Measurements from ENCODE around the gene ZNF143. TPM values are rescaled to one million over a fixed set of nuclear protein-coding genes. Genes with fewer than 3 reads are reported as not detected.
"Not testable (repeated sequence)": the region's sequence is repeated elsewhere in the genome, so short reads cannot be mapped to it uniquely, and the experiment has no call there.

Gene ZNF143
- total RNA-seq, 1 donor from 2014 or later: 42.6 TPM

DNA sequence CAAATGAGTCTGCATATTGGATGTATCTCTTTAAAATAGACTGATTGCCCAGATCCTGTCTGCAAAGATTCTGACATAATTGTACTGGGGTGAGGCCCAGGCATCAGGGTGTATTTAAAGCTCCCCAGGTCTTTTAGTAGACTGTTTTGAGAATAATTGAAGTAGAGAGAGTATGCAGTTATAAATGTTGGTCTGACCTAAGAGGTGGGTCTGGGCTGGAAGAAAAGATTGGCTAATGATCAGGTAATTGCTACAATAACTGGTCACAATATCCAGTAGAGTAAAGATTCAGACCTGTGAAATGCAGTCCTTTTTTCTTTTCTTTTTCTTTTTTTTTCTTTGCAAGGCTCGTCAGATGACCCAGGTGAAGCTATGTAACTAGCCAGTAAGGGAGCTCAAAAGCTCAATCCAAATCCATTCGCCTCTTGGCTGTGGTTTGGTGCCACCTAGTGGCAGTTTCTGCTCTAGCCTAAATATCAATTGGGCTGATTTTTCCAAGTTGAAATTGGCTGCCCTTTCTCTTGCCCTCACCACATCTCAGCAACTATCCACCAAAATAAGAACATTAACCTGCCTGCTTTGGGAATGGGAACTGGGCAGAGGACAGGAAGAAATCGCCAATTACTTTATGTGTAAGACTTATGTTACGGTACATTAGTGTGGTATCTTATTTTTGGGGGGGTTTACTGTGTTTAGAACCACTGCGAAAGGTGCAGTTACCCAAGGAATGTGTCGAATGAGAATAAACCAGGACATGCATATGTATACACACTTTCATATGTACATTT lies 45.9 kb downstream of the ZNF143 start:
- peaks cover 12% of the 10 kb centered on the region for H3K36me3 Mint-ChIP-seq (ENCODE audit: insufficient read depth)
- H3K4me1 Mint-ChIP-seq (ENCODE audit: low read depth): peaks cover 35% of the 10 kb centered on the region
- H3K4me3 Mint-ChIP-seq (ENCODE audit: low read depth): no peak overlapping the region
- H3K27ac Mint-ChIP-seq: peak overlapping the region; percentile 85
- DNase-seq (ENCODE audit: low spot score, unreplicated experiment): peak; percentile 62
- no peaks in the 10 kb centered on the region for H3K27me3 Mint-ChIP-seq
- TF ChIP-seq, protein P1, sequence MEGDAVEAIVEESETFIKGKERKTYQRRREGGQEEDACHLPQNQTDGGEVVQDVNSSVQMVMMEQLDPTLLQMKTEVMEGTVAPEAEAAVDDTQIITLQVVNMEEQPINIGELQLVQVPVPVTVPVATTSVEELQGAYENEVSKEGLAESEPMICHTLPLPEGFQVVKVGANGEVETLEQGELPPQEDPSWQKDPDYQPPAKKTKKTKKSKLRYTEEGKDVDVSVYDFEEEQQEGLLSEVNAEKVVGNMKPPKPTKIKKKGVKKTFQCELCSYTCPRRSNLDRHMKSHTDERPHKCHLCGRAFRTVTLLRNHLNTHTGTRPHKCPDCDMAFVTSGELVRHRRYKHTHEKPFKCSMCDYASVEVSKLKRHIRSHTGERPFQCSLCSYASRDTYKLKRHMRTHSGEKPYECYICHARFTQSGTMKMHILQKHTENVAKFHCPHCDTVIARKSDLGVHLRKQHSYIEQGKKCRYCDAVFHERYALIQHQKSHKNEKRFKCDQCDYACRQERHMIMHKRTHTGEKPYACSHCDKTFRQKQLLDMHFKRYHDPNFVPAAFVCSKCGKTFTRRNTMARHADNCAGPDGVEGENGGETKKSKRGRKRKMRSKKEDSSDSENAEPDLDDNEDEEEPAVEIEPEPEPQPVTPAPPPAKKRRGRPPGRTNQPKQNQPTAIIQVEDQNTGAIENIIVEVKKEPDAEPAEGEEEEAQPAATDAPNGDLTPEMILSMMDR (IDR thresholded peaks at IDR 0.05; ENCODE audit: unreplicated experiment): peak; percentile 93
- no peaks in the 10 kb centered on the region for H3K9me3 Mint-ChIP-seq (ENCODE audit: low read depth)

DNA sequence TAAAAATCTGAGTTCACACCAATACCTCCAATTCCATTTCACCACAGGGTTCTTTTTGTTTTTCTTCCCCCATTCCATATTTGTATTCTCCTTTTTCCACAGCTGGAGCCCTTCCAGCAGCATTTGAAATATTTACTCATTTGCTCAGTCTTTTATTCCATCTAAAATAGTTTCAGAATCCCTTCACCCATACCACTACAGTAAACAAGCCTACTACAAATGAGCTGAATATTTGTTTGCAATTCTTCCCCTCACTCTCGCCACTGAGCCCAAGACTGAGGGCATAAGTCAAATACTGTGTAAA lies 46.4 kb downstream of the ZNF143 start:
- TF ChIP-seq, protein P1 (IDR thresholded peaks at IDR 0.05; ENCODE audit: unreplicated experiment): no peak
- peaks cover 38% of the 10 kb centered on the region for H3K4me1 Mint-ChIP-seq (ENCODE audit: low read depth)
- H3K9me3 Mint-ChIP-seq (ENCODE audit: low read depth): no peaks in the 10 kb centered on the region
- DNase-seq (ENCODE audit: low spot score, unreplicated experiment): no peak
- no peak overlapping the region for H3K4me3 Mint-ChIP-seq (ENCODE audit: low read depth)
- no peaks in the 10 kb centered on the region for H3K27me3 Mint-ChIP-seq
- H3K27ac Mint-ChIP-seq: peak overlapping the region; percentile 81
- peaks cover 12% of the 10 kb centered on the region for H3K36me3 Mint-ChIP-seq (ENCODE audit: insufficient read depth)

DNA sequence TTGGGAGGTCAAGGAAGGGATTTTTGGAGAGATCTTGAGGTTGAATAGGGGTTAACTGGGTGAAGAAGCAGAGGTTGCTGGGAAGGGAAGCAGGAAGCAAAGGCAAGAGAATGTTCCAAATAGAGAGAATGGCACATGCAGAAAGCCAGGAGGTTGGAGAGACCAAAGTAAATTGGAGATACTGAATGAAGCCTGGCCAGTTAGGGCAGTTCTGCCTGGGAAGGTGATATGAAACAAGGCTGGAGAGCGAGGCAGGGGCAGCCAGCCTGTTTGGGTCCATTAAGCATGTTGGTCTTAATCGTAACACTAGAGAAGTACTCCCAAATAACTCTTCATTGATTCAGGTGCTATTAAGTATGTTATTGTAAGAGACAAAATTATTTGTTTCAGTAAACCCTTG lies 48.2 kb downstream of the ZNF143 start:
- Mint-ChIP-seq H3K36me3 (ENCODE audit: insufficient read depth) (peaks cover 19% of the 10 kb centered on the region), H3K4me3 (ENCODE audit: low read depth) (no peak overlapping the region), H3K27ac (peak overlapping the region; percentile 39), H3K27me3 (no peaks in the 10 kb centered on the region), H3K9me3 (ENCODE audit: low read depth) (no peaks in the 10 kb centered on the region), H3K4me1 (ENCODE audit: low read depth) (peaks cover 48% of the 10 kb centered on the region)
- TF ChIP-seq, protein P1 (IDR thresholded peaks at IDR 0.05; ENCODE audit: unreplicated experiment): no peak
- DNase-seq (ENCODE audit: low spot score, unreplicated experiment): no peak

DNA sequence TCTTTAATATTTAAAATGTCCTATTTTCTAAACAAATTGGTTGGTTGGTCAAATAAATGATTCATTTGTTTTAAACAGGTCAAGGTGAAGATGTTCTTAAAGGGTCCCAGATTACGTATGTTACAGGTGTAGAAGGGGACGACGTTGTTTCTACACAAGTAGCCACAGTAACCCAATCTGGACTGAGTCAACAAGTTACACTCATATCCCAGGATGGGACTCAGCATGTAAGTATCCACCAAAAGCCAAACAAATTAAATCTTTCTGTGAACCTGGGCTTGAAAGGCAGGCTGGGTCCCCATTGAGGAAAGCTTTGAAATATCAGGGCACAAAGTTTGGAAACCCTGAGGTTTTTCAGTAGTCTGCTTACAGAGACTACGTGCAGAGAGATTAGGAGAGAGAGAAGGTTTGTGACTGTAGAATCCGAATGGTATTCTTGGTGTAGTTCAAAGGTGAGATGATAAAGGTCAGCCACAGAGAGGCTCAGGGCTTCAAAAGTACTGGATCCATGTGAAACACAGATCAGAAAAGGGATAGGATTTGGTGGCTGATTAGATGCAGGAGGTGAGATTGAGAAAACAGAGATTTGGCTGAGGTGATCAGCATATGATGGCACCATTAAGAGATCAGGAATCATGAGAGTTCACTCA lies 51.7 kb downstream of the ZNF143 start:
- peak overlapping the region; percentile 59 for H3K27ac Mint-ChIP-seq
- H3K9me3 Mint-ChIP-seq (ENCODE audit: low read depth): no peaks in the 10 kb centered on the region
- no peak for DNase-seq (ENCODE audit: low spot score, unreplicated experiment)
- no peaks in the 10 kb centered on the region for H3K27me3 Mint-ChIP-seq
- peaks cover 36% of the 10 kb centered on the region for H3K36me3 Mint-ChIP-seq (ENCODE audit: insufficient read depth)
- H3K4me1 Mint-ChIP-seq (ENCODE audit: low read depth): peaks cover 56% of the 10 kb centered on the region
- H3K4me3 Mint-ChIP-seq (ENCODE audit: low read depth): no peak overlapping the region
- TF ChIP-seq, protein P1 (IDR thresholded peaks at IDR 0.05; ENCODE audit: unreplicated experiment): no peak

DNA sequence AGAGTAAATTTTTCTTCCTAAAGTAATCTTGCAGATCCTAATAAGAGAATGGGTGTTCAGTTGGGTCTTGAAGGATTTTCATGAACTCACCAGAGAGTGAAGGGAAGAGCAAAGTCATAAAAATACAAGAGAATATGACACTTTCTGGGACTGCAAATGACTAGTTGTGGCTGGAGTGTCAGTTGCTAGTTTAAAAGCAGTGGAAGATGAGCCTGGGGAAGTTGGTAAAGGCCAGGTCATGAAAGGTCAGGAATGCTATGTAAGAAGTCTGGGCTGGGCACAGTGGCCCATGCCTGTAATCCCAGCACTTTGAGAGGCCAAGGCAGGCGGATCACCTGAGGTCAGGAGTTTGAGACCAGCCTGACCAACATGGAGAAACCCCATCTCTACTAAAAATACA lies 53.8 kb downstream of the ZNF143 start:
- peaks cover 47% of the 10 kb centered on the region for H3K4me1 Mint-ChIP-seq (ENCODE audit: low read depth)

More for the DNA sequence above, 53.8 kb downstream of the ZNF143 start:
- Mint-ChIP-seq H3K36me3 (ENCODE audit: insufficient read depth) (peaks cover 46% of the 10 kb centered on the region), H3K27ac (peak overlapping the region; percentile 86)
- not testable (repeated sequence) for DNase-seq (ENCODE audit: low spot score, unreplicated experiment); H3K9me3 Mint-ChIP-seq (ENCODE audit: low read depth); H3K4me3 Mint-ChIP-seq (ENCODE audit: low read depth); H3K27me3 Mint-ChIP-seq

Measured in progenitor cell of endocrine pancreas (in vitro differentiated cells).